HG03558 (cell line): ENCODE measurements around the gene SMIM29.

ENCODE experiments used
- ATAC-seq: cut with Tn5 transposase; IDR thresholded peaks from one replicate; pipeline ENCODE4 v1.9.1; 2021; ENCODE audit warnings: moderate number of reproducible peaks; ENCODE audit not compliant: unreplicated experiment; ENCODE audit errors: extremely low read depth

SMIM29 gene

DNA sequence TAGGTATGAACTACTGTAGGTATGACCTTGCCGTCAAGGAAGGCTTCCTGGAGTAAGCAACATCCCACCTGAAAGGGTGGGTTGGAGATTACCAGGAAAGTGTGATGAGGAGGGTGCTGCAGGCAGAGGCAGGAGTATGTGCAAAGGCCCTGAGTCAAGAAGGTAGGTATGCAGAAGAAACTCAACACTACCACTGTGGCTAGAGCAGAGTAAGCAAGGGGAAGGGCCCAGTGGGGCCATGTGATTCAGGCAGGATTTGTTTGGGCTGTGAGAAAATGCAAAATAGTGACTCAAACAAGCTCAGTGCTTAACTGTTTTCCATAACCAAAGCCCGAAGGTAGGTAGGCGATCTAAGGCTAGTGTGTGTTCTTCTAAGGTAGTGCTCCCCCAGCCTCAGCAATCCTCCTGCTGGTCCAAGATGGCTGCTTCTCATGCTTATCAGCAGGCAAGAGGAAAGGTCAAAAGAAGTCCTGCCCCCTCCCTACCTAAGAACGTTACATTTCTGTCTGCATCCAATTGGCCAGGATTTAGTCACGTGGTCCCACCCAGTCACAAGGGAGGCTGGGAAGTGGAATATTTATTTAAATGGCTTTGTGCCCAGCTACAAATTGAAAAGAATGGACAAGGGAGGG is 48.4 kb downstream of the SMIM29 start:
- ATAC-seq, result no peak

DNA sequence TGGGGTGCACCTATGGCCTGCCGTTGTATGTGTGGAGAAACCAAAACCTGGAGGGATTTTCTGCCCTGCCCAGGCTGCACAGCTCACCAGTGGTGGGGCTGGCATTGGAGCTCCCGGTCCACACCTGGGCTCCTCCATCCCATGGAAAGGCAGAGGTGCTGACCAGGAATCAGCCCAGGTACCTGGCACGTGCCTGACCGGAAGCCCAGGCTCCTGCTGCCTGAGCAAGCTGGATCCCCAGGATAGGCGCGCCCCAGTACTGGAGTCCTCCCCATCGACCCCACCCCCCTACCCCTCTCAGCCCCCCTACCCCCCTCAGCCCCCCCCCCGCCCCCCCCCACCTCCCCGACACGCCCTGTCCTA is 52.0 kb downstream of the SMIM29 start:
- no peak for ATAC-seq
